Measurements from ENCODE around the gene CDK4.

GRCh38 chr12:57716305-57716704, 35.8 kb downstream of the CDK4 start:
- TF ChIP-seq CTCF (IDR thresholded peaks at IDR 0.05) (no peak), EP300 (IDR thresholded peaks at IDR 0.05) (no peak), POLR2A (IDR thresholded peaks at IDR 0.05) (no peak)

Data from tibial nerve (tissue), 4 donors.